Activated B cell treated with CpG ODN at 0.5 μM for 24 hours (primary cell): ENCODE data around the gene PGLYRP2. TPM values are rescaled to one million over a fixed set of nuclear protein-coding genes. Genes with fewer than 3 reads are reported as not detected.

ENCODE experiments used
- ATAC-seq: fragments of 200-7000 bp; cut with Tn5 transposase; one replicate; pipeline ENCODE4 v1.10.0; 2021; ENCODE audit warnings: low read depth, mild to moderate bottlenecking, moderate library complexity
- CTCF ChIA-PET: fragments of 350-600 bp; sonication (Branson Sonifier 250); formaldehyde crosslinking; loops from one replicate; lab custom pipeline; 2021; ENCODE audit warnings: antibody characterized with exemption; lab: Charles Lee
- POLR2A ChIA-PET: fragments of 350-600 bp; sonication (Branson Sonifier 250); formaldehyde crosslinking; loops from one replicate; lab custom pipeline; 2021; ENCODE audit warnings: antibody characterized with exemption; lab: Charles Lee
- DNase-seq: peaks from one replicate; pipeline ENCODE4 v3.0.0; 2022
- H3K27ac Mint-ChIP-seq: one replicate; pipeline ENCODE4 v1.8.0; 2020; ENCODE audit warnings: mixed read lengths
- H3K27me3 Mint-ChIP-seq: one replicate; pipeline ENCODE4 v1.8.0; 2021; ENCODE audit warnings: mixed read lengths
- H3K36me3 Mint-ChIP-seq: one replicate; pipeline ENCODE4 v1.8.0; 2021; ENCODE audit warnings: low read depth, mixed read lengths
- H3K4me1 Mint-ChIP-seq: one replicate; pipeline ENCODE4 v1.8.0; 2021; ENCODE audit warnings: mixed read lengths
- H3K4me3 Mint-ChIP-seq: one replicate; pipeline ENCODE4 v1.8.0; 2020; ENCODE audit warnings: mild to moderate bottlenecking, mixed read lengths
- H3K9me3 Mint-ChIP-seq: one replicate; pipeline ENCODE4 v1.8.0; 2020; ENCODE audit warnings: mixed read lengths
- intact Hi-C: fragments of 100-400 bp; cut with micrococcal nuclease; formaldehyde crosslinking; loops from one replicate; pipeline ENCODE4 v1.15.1; 2024
- total RNA-seq: library from RNA; stranded (reverse); gene quantifications from 2 replicates; pipeline ENCODE4 v1.2.3, GENCODE V29; 2022
- TF ChIP-seq, protein P1 (sequence below): fragments of 200-600 bp; IDR thresholded peaks from one replicate; pipeline ENCODE4 v1.8.0; 2022; ENCODE audit warnings: antibody characterized with exemption, mild to moderate bottlenecking

Gene PGLYRP2
- total RNA-seq, 1 donor from 2014 or later: not detected

DNA sequence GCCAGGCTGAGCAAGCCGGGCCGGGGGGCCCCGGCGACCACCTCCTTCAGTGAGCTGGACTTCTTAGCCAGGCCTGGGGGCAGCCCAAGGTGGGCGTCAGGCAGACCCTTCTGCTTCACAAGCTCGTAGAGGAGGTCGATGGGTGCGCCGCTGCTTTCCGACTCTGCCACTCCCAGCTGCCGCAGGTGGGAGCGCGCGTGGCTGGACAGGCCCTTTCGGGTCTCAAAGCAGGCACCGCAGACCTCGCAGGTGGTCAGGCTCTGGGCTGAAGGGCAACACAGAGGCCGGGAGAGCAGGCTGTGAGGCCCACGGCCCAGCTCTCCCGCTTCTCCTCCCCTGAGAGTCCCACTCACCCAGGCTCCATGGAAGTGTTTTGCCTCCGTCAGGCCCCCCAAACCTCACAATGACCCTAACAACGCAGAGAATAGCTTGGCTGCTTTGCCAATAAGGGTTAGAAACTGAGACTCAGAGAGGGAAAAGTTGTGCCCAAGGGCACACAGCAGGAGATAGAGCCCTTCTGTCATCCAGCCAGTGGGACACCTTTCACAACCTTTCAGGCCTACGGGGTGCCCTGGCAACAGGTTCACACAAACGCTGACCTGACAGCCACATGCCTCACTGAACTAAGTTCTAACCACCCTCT is 49.4 kb downstream of the PGLYRP2 start:
- Mint-ChIP-seq H3K36me3 (peaks cover 35% of the 10 kb centered on the region), H3K4me3 (no peak overlapping the region), H3K27me3 (no peaks in the 10 kb centered on the region), H3K9me3 (no peaks in the 10 kb centered on the region), H3K4me1 (peaks cover 31% of the 10 kb centered on the region), H3K27ac (no peak overlapping the region)
- DNase-seq (no peak), ATAC-seq (no peak)
- POLR2A ChIA-PET: interaction anchor here (1.0 to 5.7 kb wide), 2 partner anchors 9 to 11 kb away, joined by 3 to 53 read pairs; partner anchors contain the start of gene AKAP8L
- CTCF ChIA-PET: interaction anchor here (2.7 kb wide), 1 partner anchor 11 kb away, joined by 8 read pairs; the partner anchor contains the start of gene AKAP8L
- TF ChIP-seq, protein P1, sequence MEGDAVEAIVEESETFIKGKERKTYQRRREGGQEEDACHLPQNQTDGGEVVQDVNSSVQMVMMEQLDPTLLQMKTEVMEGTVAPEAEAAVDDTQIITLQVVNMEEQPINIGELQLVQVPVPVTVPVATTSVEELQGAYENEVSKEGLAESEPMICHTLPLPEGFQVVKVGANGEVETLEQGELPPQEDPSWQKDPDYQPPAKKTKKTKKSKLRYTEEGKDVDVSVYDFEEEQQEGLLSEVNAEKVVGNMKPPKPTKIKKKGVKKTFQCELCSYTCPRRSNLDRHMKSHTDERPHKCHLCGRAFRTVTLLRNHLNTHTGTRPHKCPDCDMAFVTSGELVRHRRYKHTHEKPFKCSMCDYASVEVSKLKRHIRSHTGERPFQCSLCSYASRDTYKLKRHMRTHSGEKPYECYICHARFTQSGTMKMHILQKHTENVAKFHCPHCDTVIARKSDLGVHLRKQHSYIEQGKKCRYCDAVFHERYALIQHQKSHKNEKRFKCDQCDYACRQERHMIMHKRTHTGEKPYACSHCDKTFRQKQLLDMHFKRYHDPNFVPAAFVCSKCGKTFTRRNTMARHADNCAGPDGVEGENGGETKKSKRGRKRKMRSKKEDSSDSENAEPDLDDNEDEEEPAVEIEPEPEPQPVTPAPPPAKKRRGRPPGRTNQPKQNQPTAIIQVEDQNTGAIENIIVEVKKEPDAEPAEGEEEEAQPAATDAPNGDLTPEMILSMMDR: no peak
- intact Hi-C loops: loop anchor here (5.0 kb wide), 1 partner anchor 98 kb away; the partner anchor contains the start of gene BRD4

DNA sequence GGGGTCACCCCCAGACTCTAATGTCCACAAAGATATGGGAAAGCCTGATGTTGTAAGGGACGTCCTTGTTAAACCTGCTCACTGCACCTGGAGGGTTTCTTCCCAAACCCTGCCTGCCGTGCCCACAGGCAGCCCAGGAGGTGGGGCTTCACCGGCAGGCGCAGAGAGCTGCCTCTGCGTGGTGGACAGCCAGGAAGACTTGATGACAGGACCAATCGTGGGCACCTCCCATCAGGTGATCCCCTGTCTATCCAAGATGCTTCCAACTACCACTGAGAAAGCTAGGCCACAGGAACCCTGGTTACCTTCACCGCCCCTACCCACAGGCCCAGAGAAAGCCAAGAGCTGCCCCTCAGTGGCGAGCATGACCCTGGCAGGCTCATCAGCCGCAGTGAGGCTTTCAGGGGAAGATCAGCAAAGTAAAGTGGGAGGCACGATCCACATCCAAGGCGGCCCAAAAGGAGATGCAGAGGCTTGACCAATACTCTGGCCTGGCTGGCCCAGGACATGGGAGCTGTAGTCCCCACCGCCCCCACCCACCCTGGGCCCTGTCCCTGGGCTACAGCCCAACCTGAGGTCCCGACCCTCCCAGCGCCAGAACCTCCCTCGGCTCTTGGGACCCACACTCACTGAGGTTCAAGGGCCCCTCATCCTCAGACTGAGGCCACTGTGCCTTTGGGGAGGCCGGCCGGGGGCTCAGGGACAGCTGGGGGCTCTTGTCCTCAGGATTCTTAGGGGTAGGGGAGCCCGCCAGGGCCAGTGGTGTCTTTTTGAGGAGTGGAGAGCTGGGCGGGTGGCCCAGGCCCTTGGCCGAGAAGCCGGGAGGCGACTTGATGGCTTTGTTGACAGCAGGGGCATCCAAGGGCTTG is 50.1 kb downstream of the PGLYRP2 start:
- ChIA-PET POLR2A (interaction anchor here (1.2 to 5.7 kb wide), 3 partner anchors 10 to 34 kb away, joined by 5 to 53 read pairs (median 6); partner anchors contain the start of gene AKAP8L), CTCF (interaction anchor here (2.7 kb wide), 1 partner anchor 10 kb away, joined by 8 read pairs; the partner anchor contains the start of gene AKAP8L)
- intact Hi-C loops: no loop called here
- TF ChIP-seq, protein P1: no peak
- DNase-seq (no peak), ATAC-seq (no peak)
- Mint-ChIP-seq H3K4me1 (peaks cover 31% of the 10 kb centered on the region), H3K9me3 (no peaks in the 10 kb centered on the region), H3K27ac (no peak overlapping the region), H3K36me3 (peaks cover 39% of the 10 kb centered on the region), H3K4me3 (no peak overlapping the region), H3K27me3 (no peaks in the 10 kb centered on the region)

DNA sequence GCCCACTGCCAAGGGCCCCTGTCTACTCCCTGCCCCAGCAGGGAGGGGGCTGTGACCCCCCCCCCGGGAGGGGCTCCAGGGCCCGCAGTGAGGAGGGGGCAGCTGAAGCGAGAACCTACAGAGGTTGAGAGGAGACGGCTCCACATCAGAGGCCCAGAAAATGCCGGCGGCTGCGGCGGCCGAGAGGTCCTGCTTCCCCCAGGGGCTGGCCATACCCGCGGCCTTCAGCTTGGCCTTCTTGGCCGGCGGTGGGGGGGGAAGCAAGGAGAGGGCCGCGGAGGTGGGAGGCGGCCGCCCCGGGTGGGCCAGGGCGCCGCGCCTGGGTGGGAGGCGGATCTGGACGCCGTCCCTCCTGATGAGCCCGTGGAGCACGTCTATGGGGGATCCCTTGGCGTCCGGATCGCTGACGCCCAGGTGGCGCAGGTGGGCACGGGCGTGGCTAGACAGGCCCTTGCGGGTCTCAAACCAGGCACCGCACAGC is 51.3 kb downstream of the PGLYRP2 start:
- Mint-ChIP-seq H3K4me3 (no peak overlapping the region), H3K4me1 (peaks cover 24% of the 10 kb centered on the region), H3K9me3 (no peaks in the 10 kb centered on the region), H3K27me3 (no peaks in the 10 kb centered on the region), H3K27ac (no peak overlapping the region), H3K36me3 (peaks cover 48% of the 10 kb centered on the region)
- intact Hi-C loops: no loop called here
- ChIA-PET CTCF (no interaction called here), POLR2A (interaction anchor here (1.2 to 1.3 kb wide), 2 partner anchors 9 to 36 kb away, joined by 5 to 6 read pairs; partner anchors contain the start of gene AKAP8L)
- TF ChIP-seq, protein P1: no peak
- ATAC-seq: no peak
- no peak for DNase-seq

DNA sequence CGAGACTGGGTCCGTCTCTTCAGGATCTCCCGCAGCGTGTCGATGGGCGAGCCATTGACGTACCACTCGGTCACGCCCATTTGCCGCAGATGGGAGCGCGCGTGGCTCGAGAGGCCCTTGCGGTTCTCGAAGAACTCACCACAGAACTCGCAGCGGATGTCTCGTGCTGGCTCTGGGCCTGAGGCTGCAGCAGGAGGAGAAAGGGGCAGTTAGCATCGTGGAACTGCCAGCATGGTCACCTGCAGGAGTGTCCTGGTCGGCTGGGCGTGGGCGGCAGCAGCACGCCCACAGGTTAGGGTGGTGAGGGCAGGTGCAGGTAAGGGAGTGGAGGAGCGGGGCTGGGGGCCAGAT is 52.0 kb downstream of the PGLYRP2 start:
- Mint-ChIP-seq H3K4me1 (peaks cover 21% of the 10 kb centered on the region), H3K4me3 (no peak overlapping the region), H3K27ac (no peak overlapping the region), H3K9me3 (no peaks in the 10 kb centered on the region), H3K27me3 (no peaks in the 10 kb centered on the region), H3K36me3 (peaks cover 54% of the 10 kb centered on the region)
- ChIA-PET POLR2A (no interaction called here), CTCF (no interaction called here)
- TF ChIP-seq, protein P1: no peak
- DNase-seq (no peak), ATAC-seq (no peak)
- intact Hi-C loops: no loop called here
